ENCODE results near the gene EMD. TPM values are rescaled to one million over a fixed set of nuclear protein-coding genes. Genes with fewer than 3 reads are reported as not detected.

The EMD gene
- total and polyA plus RNA-seq, 2 experiments from 2014 or later: 39.4 to 61.0 TPM

- no peaks in the 10 kb centered on the region for H3K9me2 ChIP-seq (replicated peaks; ENCODE audit: insufficient read depth)
- 38% methylated on average over 13 of the region's 13 CpGs for WGBS (ENCODE audit: low lambda C conversion rate, missing lambda C conversion rate)
- peak overlapping the region; percentile 100 for H3K27ac ChIP-seq
- peak overlapping the region; percentile 49 for H3K4me3 ChIP-seq
- no peaks in the 10 kb centered on the region for H3K9me3 ChIP-seq (ENCODE audit: low read depth)
- TF ChIP-seq, protein P1, sequence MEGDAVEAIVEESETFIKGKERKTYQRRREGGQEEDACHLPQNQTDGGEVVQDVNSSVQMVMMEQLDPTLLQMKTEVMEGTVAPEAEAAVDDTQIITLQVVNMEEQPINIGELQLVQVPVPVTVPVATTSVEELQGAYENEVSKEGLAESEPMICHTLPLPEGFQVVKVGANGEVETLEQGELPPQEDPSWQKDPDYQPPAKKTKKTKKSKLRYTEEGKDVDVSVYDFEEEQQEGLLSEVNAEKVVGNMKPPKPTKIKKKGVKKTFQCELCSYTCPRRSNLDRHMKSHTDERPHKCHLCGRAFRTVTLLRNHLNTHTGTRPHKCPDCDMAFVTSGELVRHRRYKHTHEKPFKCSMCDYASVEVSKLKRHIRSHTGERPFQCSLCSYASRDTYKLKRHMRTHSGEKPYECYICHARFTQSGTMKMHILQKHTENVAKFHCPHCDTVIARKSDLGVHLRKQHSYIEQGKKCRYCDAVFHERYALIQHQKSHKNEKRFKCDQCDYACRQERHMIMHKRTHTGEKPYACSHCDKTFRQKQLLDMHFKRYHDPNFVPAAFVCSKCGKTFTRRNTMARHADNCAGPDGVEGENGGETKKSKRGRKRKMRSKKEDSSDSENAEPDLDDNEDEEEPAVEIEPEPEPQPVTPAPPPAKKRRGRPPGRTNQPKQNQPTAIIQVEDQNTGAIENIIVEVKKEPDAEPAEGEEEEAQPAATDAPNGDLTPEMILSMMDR (IDR thresholded peaks at IDR 0.05; ENCODE audit: poor library complexity): no peak
- TF ChIP-seq EZH2 (IDR thresholded peaks at IDR 0.05; ENCODE audit: borderline replicate concordance) (no peak), EZH2phosphoT487 (IDR thresholded peaks at IDR 0.05; ENCODE audit: low read depth, severe bottlenecking, unreplicated experiment) (no peak)
- no peak overlapping the region for H2AFZ ChIP-seq
- no peaks in the 10 kb centered on the region for H3K36me3 ChIP-seq (replicated peaks; ENCODE audit: insufficient read depth, low read depth)
- H3K4me1 ChIP-seq (ENCODE audit: insufficient read depth): peaks cover 15% of the 10 kb centered on the region
- DNase-seq (ENCODE audit: low spot score): peak; percentile 89
- H4K20me1 ChIP-seq (ENCODE audit: insufficient read depth, poor library complexity, severe bottlenecking): peaks cover 11% of the 10 kb centered on the region
- peak overlapping the region; percentile 85 for H3K4me2 ChIP-seq
- H3K79me2 ChIP-seq: peaks cover 28% of the 10 kb centered on the region
- no peaks in the 10 kb centered on the region for H3K27me3 ChIP-seq
Measured at GRCh38 chrX:154369449-154370299, 9.4 kb upstream of the EMD start.

DNA sequence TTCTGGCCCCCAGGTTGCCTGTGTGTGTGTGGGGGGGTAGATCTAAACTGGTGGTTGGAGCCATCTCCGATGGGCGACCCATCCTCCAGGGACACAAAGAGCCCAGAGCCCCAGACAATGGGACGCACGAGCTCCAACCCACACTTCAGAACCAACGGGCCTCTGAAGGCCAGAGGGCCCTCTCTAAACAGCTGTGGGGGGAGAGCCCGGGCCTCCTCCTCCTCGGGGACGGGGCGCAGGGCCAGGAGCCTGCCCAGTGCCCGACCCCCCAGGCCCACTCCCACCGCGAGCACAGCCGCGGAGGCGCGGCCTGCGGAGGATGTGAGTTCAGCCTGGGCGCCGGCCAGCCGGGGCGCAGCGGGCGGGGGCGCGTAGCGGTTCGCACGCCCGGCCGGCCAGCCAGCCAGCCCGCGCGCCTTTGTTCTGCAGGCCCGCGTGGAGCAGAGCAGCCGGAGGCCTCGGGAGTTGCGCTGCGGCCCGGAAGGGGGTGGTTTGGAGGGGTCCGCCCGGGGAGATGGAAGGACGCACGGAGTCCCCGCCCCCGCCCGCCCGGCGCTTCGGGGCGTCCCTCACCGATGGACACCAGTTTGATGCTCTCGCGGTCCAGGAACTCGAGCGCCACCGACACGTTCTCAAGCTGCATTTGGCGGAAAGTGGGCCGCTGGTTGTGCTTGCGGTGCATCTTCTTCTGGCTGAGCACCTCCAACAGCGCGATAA lies 8.6 kb upstream of the EMD start:
- Histone ChIP-seq H3K79me2 (peaks cover 28% of the 10 kb centered on the region), H3K4me1 (ENCODE audit: insufficient read depth) (peaks cover 15% of the 10 kb centered on the region), H4K20me1 (ENCODE audit: insufficient read depth, poor library complexity, severe bottlenecking) (peaks cover 11% of the 10 kb centered on the region), H3K9me2 (replicated peaks; ENCODE audit: insufficient read depth) (no peaks in the 10 kb centered on the region), H3K4me2 (peak overlapping the region; percentile 85), H3K36me3 (replicated peaks; ENCODE audit: insufficient read depth, low read depth) (no peaks in the 10 kb centered on the region), H3K27me3 (no peaks in the 10 kb centered on the region), H3K9me3 (ENCODE audit: low read depth) (no peaks in the 10 kb centered on the region), H2AFZ (no peak overlapping the region), H3K27ac (peak overlapping the region; percentile 100), H3K4me3 (peak overlapping the region; percentile 49)
- peak; percentile 44 for DNase-seq (ENCODE audit: low spot score)
- WGBS (ENCODE audit: low lambda C conversion rate, missing lambda C conversion rate): 65% methylated on average over 39 of the region's 63 CpGs
- TF ChIP-seq EZH2phosphoT487 (IDR thresholded peaks at IDR 0.05; ENCODE audit: low read depth, severe bottlenecking, unreplicated experiment) (no peak), EZH2 (IDR thresholded peaks at IDR 0.05; ENCODE audit: borderline replicate concordance) (no peak)
- TF ChIP-seq, protein P1 (IDR thresholded peaks at IDR 0.05; ENCODE audit: poor library complexity): no peak

DNA sequence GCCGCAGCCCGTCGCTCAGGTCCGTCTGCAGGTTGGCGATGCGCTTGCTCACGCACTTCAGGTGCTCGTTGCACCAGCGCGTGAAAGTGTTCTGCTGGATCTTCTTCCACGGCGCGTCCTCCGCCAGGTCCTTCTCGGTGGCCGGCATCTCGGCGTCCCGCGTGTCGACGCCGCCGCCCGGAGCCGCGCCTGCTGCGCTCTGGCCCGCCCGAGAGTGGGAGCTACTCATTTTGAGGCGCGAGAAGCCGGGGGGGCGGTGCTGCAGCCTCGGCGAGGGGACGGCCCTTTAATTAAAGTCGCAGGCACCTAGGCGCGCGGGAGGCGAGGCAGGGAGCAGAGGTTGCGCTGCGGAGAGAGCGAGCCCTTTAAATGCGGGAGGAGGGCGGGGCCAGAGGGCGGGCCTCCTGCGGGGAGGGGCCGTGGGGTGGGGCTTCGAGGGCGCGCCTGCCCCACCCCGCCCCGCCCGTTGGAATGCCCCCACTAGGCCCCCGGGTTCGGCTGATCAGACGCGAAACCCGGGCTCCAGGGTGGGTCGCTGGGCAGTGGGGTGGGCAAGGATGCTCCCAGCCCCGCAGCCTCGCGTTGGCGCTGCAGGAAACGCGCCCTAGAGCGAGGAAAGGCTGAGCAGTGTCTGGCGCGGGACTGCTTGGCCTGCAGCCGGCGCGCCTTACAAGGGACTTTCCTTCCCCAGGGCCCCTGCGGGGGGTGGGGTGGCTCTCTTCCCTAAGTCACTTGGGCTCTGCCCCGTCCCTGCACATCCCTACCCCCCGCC lies 7.9 kb upstream of the EMD start:
- WGBS (ENCODE audit: low lambda C conversion rate, missing lambda C conversion rate): 39% methylated on average over 35 of the region's 77 CpGs
- Histone ChIP-seq H3K79me2 (peaks cover 28% of the 10 kb centered on the region), H3K4me3 (peak overlapping the region; percentile 49)

More for the DNA sequence above, 7.9 kb upstream of the EMD start:
- Histone ChIP-seq H3K9me2 (replicated peaks; ENCODE audit: insufficient read depth) (no peaks in the 10 kb centered on the region), H3K36me3 (replicated peaks; ENCODE audit: insufficient read depth, low read depth) (no peaks in the 10 kb centered on the region), H3K4me1 (ENCODE audit: insufficient read depth) (peaks cover 15% of the 10 kb centered on the region), H3K27me3 (no peaks in the 10 kb centered on the region), H4K20me1 (ENCODE audit: insufficient read depth, poor library complexity, severe bottlenecking) (peaks cover 7% of the 10 kb centered on the region), H3K27ac (peak overlapping the region; percentile 100), H3K4me2 (peak overlapping the region; percentile 85), H3K9me3 (ENCODE audit: low read depth) (no peaks in the 10 kb centered on the region), H2AFZ (no peak overlapping the region)
- TF ChIP-seq EZH2phosphoT487 (IDR thresholded peaks at IDR 0.05; ENCODE audit: low read depth, severe bottlenecking, unreplicated experiment) (no peak), EZH2 (IDR thresholded peaks at IDR 0.05; ENCODE audit: borderline replicate concordance) (no peak)
- TF ChIP-seq, protein P1 (IDR thresholded peaks at IDR 0.05; ENCODE audit: poor library complexity): no peak
- DNase-seq (ENCODE audit: low spot score): peak; percentile 94
